ENCODE measurements around the gene WNK1. TPM values are rescaled to one million over a fixed set of nuclear protein-coding genes. Genes with fewer than 3 reads are reported as not detected.

WNK1 gene
- polyA plus RNA-seq, 2 of the 4 experiments (the other 2 are of a cell fraction), result 88.4 to 98.0 TPM

- TF ChIP-seq RNF2 (IDR thresholded peaks at IDR 0.05; ENCODE audit: borderline replicate concordance, low read depth) (no peak), GATA3 (IDR thresholded peaks at IDR 0.05; ENCODE audit: borderline replicate concordance) (peak; percentile 61), MYC (IDR thresholded peaks at IDR 0.05; ENCODE audit: borderline replicate concordance, low read length) (no peak), SREBF2 (IDR thresholded peaks at IDR 0.05) (no peak), MAZ (IDR thresholded peaks at IDR 0.05; ENCODE audit: borderline replicate concordance, low read depth, low read length) (no peak), HDAC2 (IDR thresholded peaks at IDR 0.05) (no peak)
- TF ChIP-seq, protein P1, sequence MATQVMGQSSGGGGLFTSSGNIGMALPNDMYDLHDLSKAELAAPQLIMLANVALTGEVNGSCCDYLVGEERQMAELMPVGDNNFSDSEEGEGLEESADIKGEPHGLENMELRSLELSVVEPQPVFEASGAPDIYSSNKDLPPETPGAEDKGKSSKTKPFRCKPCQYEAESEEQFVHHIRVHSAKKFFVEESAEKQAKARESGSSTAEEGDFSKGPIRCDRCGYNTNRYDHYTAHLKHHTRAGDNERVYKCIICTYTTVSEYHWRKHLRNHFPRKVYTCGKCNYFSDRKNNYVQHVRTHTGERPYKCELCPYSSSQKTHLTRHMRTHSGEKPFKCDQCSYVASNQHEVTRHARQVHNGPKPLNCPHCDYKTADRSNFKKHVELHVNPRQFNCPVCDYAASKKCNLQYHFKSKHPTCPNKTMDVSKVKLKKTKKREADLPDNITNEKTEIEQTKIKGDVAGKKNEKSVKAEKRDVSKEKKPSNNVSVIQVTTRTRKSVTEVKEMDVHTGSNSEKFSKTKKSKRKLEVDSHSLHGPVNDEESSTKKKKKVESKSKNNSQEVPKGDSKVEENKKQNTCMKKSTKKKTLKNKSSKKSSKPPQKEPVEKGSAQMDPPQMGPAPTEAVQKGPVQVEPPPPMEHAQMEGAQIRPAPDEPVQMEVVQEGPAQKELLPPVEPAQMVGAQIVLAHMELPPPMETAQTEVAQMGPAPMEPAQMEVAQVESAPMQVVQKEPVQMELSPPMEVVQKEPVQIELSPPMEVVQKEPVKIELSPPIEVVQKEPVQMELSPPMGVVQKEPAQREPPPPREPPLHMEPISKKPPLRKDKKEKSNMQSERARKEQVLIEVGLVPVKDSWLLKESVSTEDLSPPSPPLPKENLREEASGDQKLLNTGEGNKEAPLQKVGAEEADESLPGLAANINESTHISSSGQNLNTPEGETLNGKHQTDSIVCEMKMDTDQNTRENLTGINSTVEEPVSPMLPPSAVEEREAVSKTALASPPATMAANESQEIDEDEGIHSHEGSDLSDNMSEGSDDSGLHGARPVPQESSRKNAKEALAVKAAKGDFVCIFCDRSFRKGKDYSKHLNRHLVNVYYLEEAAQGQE (IDR thresholded peaks at IDR 0.05), result no peak
Observed at GRCh38 chr12:949453-950191, 197.2 kb downstream of the WNK1 start, which contains the start of gene RAD52 (continued).

- Histone ChIP-seq H3K4me2 (no peak overlapping the region), H3K9me3 (no peaks in the 10 kb centered on the region), H3K27ac (no peak overlapping the region), H3K4me1 (peaks cover 11% of the 10 kb centered on the region; the same call in 1 of the 3 replicates), H3K4me3 (no peak overlapping the region)
- DNase-seq (ENCODE audit: low read depth in 1 of 2, low spot score in 1 of 2) (no peak), FAIRE-seq (no peak), ATAC-seq (no peak)
- ChIA-PET CTCF (interaction anchor here (0.8 to 6.0 kb wide), 8 partner anchors 15 to 654 kb away, joined by 3 to 48 read pairs (median 6); no protein-coding TSS in a partner anchor), POLR2A (no interaction called here)
- WGBS (ENCODE audit: missing lambda C conversion rate), result 3% methylated on average over 1 of the region's 1 CpG
- TF ChIP-seq CHD4 (IDR thresholded peaks at IDR 0.05; ENCODE audit: borderline replicate concordance) (no peak), CBX2 (IDR thresholded peaks at IDR 0.05; ENCODE audit: borderline replicate concordance, low read depth) (no peak), ESRRA (IDR thresholded peaks at IDR 0.05; ENCODE audit: borderline replicate concordance, low read length) (no peak), HMGXB4 (CRISPR knock-in tag; IDR thresholded peaks at IDR 0.05; ENCODE audit: borderline replicate concordance) (no peak), EHF (CRISPR knock-in tag; IDR thresholded peaks at IDR 0.05) (no peak)
- TF ChIP-seq, protein P1 (IDR thresholded peaks at IDR 0.05), result no peak
Observed at GRCh38 chr12:951176-951575, 198.8 kb downstream of the WNK1 start.

DNA sequence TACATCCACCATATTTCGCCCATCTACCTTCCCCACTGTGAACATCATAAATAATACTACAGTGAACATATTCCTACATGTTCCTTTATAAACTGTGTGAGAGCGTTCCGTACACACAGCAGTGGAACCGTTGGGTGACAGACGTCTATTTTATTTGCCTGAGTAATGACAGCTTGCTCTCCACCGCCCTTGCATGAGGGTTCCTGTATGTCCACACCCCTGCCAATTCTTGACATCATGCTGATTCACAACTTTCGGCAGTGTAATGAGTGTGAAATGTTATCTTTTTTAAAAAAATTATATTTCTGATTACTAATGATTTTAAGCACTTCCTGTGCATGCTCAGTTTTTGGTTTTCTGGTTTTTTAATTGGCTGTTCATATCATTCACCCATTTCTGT lies 201.4 kb downstream of the WNK1 start:
- peaks cover 7% of the 10 kb centered on the region; the same call in 1 of the 3 replicates for H3K4me1 ChIP-seq
- no peak overlapping the region for H3K4me3 ChIP-seq
- no peak for ATAC-seq
- no peak for FAIRE-seq
- DNase-seq (ENCODE audit: low read depth in 1 of 2, low spot score in 1 of 2), result no peak
- POLR2A ChIA-PET, result no interaction called here
- no peaks in the 10 kb centered on the region for H3K9me3 ChIP-seq
- H3K4me2 ChIP-seq, result peak overlapping the region; percentile 27; the same call in 1 of the 3 replicates
- CTCF ChIA-PET, result interaction anchor here (1.1 to 6.0 kb wide), 3 partner anchors 9 to 383 kb away, joined by 3 to 48 read pairs (median 4); no protein-coding TSS in a partner anchor
- 54% methylated on average over 7 of the region's 7 CpGs for WGBS (ENCODE audit: missing lambda C conversion rate)
- no peak overlapping the region for H3K27ac ChIP-seq
- TF ChIP-seq, protein P2, sequence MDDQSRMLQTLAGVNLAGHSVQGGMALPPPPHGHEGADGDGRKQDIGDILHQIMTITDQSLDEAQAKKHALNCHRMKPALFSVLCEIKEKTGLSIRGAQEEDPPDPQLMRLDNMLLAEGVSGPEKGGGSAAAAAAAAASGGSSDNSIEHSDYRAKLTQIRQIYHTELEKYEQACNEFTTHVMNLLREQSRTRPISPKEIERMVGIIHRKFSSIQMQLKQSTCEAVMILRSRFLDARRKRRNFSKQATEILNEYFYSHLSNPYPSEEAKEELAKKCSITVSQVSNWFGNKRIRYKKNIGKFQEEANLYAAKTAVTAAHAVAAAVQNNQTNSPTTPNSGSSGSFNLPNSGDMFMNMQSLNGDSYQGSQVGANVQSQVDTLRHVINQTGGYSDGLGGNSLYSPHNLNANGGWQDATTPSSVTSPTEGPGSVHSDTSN (IDR thresholded peaks at IDR 0.05), result no peak
- TF ChIP-seq EP300 (IDR thresholded peaks at IDR 0.05) (no peak), EHMT2 (IDR thresholded peaks at IDR 0.05; ENCODE audit: low read depth) (no peak), HOXB5 (CRISPR knock-in tag; IDR thresholded peaks at IDR 0.05) (no peak), CEBPB (IDR thresholded peaks at IDR 0.05) (no peak), ATOH8 (CRISPR knock-in tag; IDR thresholded peaks at IDR 0.05; ENCODE audit: low read depth) (no peak), HDAC2 (IDR thresholded peaks at IDR 0.05) (no peak), CHD2 (IDR thresholded peaks at IDR 0.05; ENCODE audit: low read length, partially characterized antibody) (no peak), CBX8 (IDR thresholded peaks at IDR 0.05) (no peak), FOXS1 (CRISPR knock-in tag; IDR thresholded peaks at IDR 0.05) (no peak), JUNB (IDR thresholded peaks at IDR 0.05) (no peak)
- TF ChIP-seq, protein P3, sequence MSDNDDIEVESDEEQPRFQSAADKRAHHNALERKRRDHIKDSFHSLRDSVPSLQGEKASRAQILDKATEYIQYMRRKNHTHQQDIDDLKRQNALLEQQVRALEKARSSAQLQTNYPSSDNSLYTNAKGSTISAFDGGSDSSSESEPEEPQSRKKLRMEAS (IDR thresholded peaks at IDR 0.05), result no peak

Data from A549 (cell line).